H9 (cell line): Measurements from ENCODE around the gene SHC4. TPM values are rescaled to one million over a fixed set of nuclear protein-coding genes. Genes with fewer than 3 reads are reported as not detected.

ENCODE experiments used
- DNase-seq: peaks from one replicate; pipeline ENCODE4 v3.0.0-alpha.2; 2017
- H2AFZ ChIP-seq: one replicate; pipeline ENCODE4 v1.6.1; 2013; ENCODE audit warnings: mild to moderate bottlenecking, low read length, control low read depth, moderate library complexity
- H2AK5ac ChIP-seq: 2 replicates; pipeline ENCODE4 v1.6.1; 2013; ENCODE audit warnings: low read length, control low read depth, mixed read lengths; ENCODE audit not compliant: insufficient read length
- H2BK120ac ChIP-seq: one replicate; pipeline ENCODE4 v1.6.1; 2013; ENCODE audit warnings: low read depth, mild to moderate bottlenecking, low read length, control low read depth, inconsistent platforms; ENCODE audit not compliant: poor library complexity, severe bottlenecking
- H2BK12ac ChIP-seq: 2 replicates; pipeline ENCODE4 v1.6.1; 2013; ENCODE audit warnings: low read length, control low read depth, mixed read lengths, low read depth; ENCODE audit not compliant: insufficient read length
- H2BK15ac ChIP-seq: 2 replicates; pipeline ENCODE4 v1.6.1; 2013; ENCODE audit warnings: low read depth, low read length, control low read depth
- H2BK20ac ChIP-seq: one replicate; pipeline ENCODE4 v1.6.1; 2013; ENCODE audit warnings: low read depth, mild to moderate bottlenecking, low read length, control low read depth, inconsistent platforms; ENCODE audit not compliant: poor library complexity, severe bottlenecking
- H2BK5ac ChIP-seq: 2 replicates; pipeline ENCODE4 v1.6.1; 2013; ENCODE audit warnings: low read length, control low read depth, mixed read lengths; ENCODE audit not compliant: insufficient read length
- H3K14ac ChIP-seq: 2 replicates; pipeline ENCODE4 v1.6.1; 2013; ENCODE audit warnings: low read length, control low read depth; ENCODE audit not compliant: insufficient read depth
- H3K18ac ChIP-seq: 2 replicates; pipeline ENCODE4 v1.6.1; 2013; ENCODE audit warnings: low read depth, mild to moderate bottlenecking, mixed read lengths, low read length, control low read depth; ENCODE audit not compliant: insufficient read length
- H3K23ac ChIP-seq: 2 replicates; pipeline ENCODE4 v1.6.1; 2013; ENCODE audit warnings: low read length, control low read depth, mixed read lengths, low read depth; ENCODE audit not compliant: insufficient read length
- H3K23me2 ChIP-seq: 2 replicates; pipeline ENCODE4 v1.6.1; 2013; ENCODE audit warnings: low read depth, mild to moderate bottlenecking, mixed read lengths, low read length, control low read depth; ENCODE audit not compliant: insufficient read length, poor library complexity, severe bottlenecking
- H3K27ac ChIP-seq: 2 replicates; pipeline ENCODE4 v1.5.1; 2013; ENCODE audit warnings: low read length, control low read depth, mixed read lengths, low read depth; ENCODE audit not compliant: insufficient read length
- H3K27me3 ChIP-seq: 2 replicates; pipeline ENCODE4 v1.6.1; 2013; ENCODE audit warnings: low read length, control low read depth, inconsistent platforms; ENCODE audit not compliant: insufficient read depth
- H3K4ac ChIP-seq: 2 replicates; pipeline ENCODE4 v1.6.1; 2013; ENCODE audit warnings: low read depth, mild to moderate bottlenecking, control low read depth, inconsistent platforms, low read length, moderate library complexity
- H3K4me1 ChIP-seq: 2 replicates; pipeline ENCODE4 v1.6.1; 2013; ENCODE audit warnings: low read length, control low read depth, inconsistent platforms; ENCODE audit not compliant: insufficient read depth
- H3K4me2 ChIP-seq: 2 replicates; pipeline ENCODE4 v1.6.1; 2013; ENCODE audit warnings: low read length, control low read depth, mixed read lengths; ENCODE audit not compliant: insufficient read length, insufficient read depth
- H3K56ac ChIP-seq: 2 replicates; pipeline ENCODE4 v1.6.1; 2013; ENCODE audit warnings: low read depth, mild to moderate bottlenecking, mixed read lengths, low read length, control low read depth; ENCODE audit not compliant: insufficient read length
- H3K79me1 ChIP-seq: 2 replicates; pipeline ENCODE4 v1.6.1; 2013; ENCODE audit warnings: low read depth, mild to moderate bottlenecking, moderate library complexity, low read length, control low read depth, inconsistent platforms; ENCODE audit not compliant: insufficient read depth, poor library complexity, severe bottlenecking
- H3K79me2 ChIP-seq: 2 replicates; pipeline ENCODE4 v1.6.1; 2013; ENCODE audit warnings: low read length, control low read depth, inconsistent platforms; ENCODE audit not compliant: insufficient read depth
- H3K9ac ChIP-seq: 2 replicates; pipeline ENCODE4 v1.6.1; 2013; ENCODE audit warnings: low read length, control low read depth, mixed read lengths; ENCODE audit not compliant: insufficient read length; ENCODE audit errors: extremely low read depth
- H3K9me3 ChIP-seq: one replicate; pipeline ENCODE4 v1.6.1; 2013; ENCODE audit warnings: low read depth, low read length, inconsistent platforms; ENCODE audit not compliant: control insufficient read depth
- H3T11ph ChIP-seq: one replicate; pipeline ENCODE4 v1.6.1; 2013; ENCODE audit warnings: mild to moderate bottlenecking, low read length, control low read depth, inconsistent platforms
- H4K20me1 ChIP-seq: one replicate; pipeline ENCODE4 v1.6.1; 2013; ENCODE audit not compliant: control insufficient read depth, insufficient read length, insufficient read depth
- H4K5ac ChIP-seq: 2 replicates; pipeline ENCODE4 v1.6.1; 2013; ENCODE audit warnings: low read depth, mild to moderate bottlenecking, mixed read lengths, low read length, control low read depth; ENCODE audit not compliant: insufficient read length
- H4K8ac ChIP-seq: replicated peaks from 2 replicates; pipeline ENCODE4 v1.6.1; 2013; ENCODE audit warnings: low read length, control low read depth, mixed read lengths, low read depth; ENCODE audit not compliant: insufficient read length
- H4K91ac ChIP-seq: 2 replicates; pipeline ENCODE4 v1.6.1; 2013; ENCODE audit warnings: low read depth, mild to moderate bottlenecking, moderate library complexity, mixed read lengths, low read length, control low read depth; ENCODE audit not compliant: insufficient read length
- H3K27ac Mint-ChIP-seq, 3 experiments: 2 replicates in 2 of 3; 3 replicates in 1 of 3; pipeline ENCODE4 v1.8.0; 2020 to 2021; ENCODE audit warnings: mixed read lengths in 3 of 3, mild to moderate bottlenecking in 1 of 3, moderate library complexity in 1 of 3
- H3K27me3 Mint-ChIP-seq: 2 replicates; pipeline ENCODE4 v1.8.0; 2021; ENCODE audit warnings: low read depth, mild to moderate bottlenecking, moderate library complexity, mixed read lengths
- H3K36me3 Mint-ChIP-seq, 3 experiments: 2 replicates in 2 of 3; 3 replicates in 1 of 3; pipeline ENCODE4 v1.8.0; 2020 to 2021; ENCODE audit warnings: low read depth in 3 of 3, mixed read lengths in 3 of 3; ENCODE audit not compliant: insufficient read depth in 1 of 3
- H3K4me1 Mint-ChIP-seq, 2 experiments: 2 replicates each; pipeline ENCODE4 v1.8.0; 2020; ENCODE audit warnings: mixed read lengths in 2 of 2
- H3K4me3 Mint-ChIP-seq, 2 experiments: 2 replicates in 1 of 2; 3 replicates in 1 of 2; pipeline ENCODE4 v1.8.0; 2020 to 2021; ENCODE audit warnings: mild to moderate bottlenecking in 2 of 2, mixed read lengths in 2 of 2, moderate library complexity in 1 of 2
- H3K9me3 Mint-ChIP-seq, 2 experiments: 2 replicates in 1 of 2; 3 replicates in 1 of 2; pipeline ENCODE4 v1.8.0; 2020; ENCODE audit warnings: mild to moderate bottlenecking in 2 of 2, mixed read lengths in 2 of 2, moderate library complexity in 1 of 2
- total RNA-seq: library from RNA; stranded (reverse); gene quantifications from 2 replicates; pipeline ENCODE4 v1.2.1, GENCODE V29; 2021
- TF ChIP-seq, protein P1 (sequence below): fragments of 200-600 bp; sonication (generic); conservative IDR thresholded peaks from 3 replicates; pipeline ENCODE4 v1.8.0; 2021; ENCODE audit warnings: antibody characterized with exemption, mild to moderate bottlenecking

Gene SHC4
- total RNA-seq, 1 experiment from 2014 or later = 0.26 TPM

DNA sequence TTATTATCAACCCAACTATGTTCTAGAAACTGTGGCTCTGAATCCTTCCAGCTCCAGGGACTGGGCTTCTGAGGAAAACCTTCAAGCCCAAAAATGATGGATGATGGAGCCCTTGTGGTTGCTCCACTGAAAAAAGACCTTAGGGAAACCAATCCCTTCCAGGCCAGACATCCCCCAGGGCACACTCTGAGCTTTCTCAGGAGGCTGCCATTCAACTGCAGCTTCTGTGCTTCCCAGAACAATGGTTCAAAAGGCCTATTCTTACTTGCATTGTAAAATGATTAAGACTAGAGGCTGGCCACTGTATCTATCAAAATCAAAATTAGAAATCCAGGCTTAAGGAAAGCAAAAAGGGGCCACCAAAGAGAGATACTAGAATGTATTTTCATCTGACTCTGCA lies 58.5 kb downstream of the SHC4 start:
- Histone ChIP-seq H3K23me2 (no peaks in the 10 kb centered on the region), H2AK5ac (no peak overlapping the region), H3K4me2 (no peak overlapping the region), H2BK120ac (no peak overlapping the region), H4K20me1 (no peaks in the 10 kb centered on the region), H3K9me3 (no peaks in the 10 kb centered on the region), H3K14ac (no peak overlapping the region), H2BK12ac (no peak overlapping the region), H2BK20ac (no peak overlapping the region), H4K5ac (no peak overlapping the region), H2BK15ac (no peak overlapping the region), H2AFZ (no peak overlapping the region), H3K27me3 (no peaks in the 10 kb centered on the region), H2BK5ac (no peak overlapping the region), H3K79me2 (no peaks in the 10 kb centered on the region), H3T11ph (no peak overlapping the region), H3K23ac (no peak overlapping the region), H3K27ac (no peak overlapping the region), H3K56ac (no peak overlapping the region), H3K4me1 (no peaks in the 10 kb centered on the region), H3K4ac (no peak overlapping the region), H4K8ac (no peak overlapping the region), H4K91ac (no peak overlapping the region), H3K18ac (no peak overlapping the region), H3K79me1 (no peaks in the 10 kb centered on the region), H3K9ac (no peak overlapping the region)
- Mint-ChIP-seq H3K27me3 (no peaks in the 10 kb centered on the region), H3K4me3 (no peak overlapping the region), H3K27ac (no peak overlapping the region), H3K36me3 (no peaks in the 10 kb centered on the region), H3K9me3 (no peaks in the 10 kb centered on the region), H3K4me1 (peaks cover 0 to 9% of the 10 kb centered on the region in 2 experiments; a peak in 3 of 4 replicates)
- TF ChIP-seq, protein P1, sequence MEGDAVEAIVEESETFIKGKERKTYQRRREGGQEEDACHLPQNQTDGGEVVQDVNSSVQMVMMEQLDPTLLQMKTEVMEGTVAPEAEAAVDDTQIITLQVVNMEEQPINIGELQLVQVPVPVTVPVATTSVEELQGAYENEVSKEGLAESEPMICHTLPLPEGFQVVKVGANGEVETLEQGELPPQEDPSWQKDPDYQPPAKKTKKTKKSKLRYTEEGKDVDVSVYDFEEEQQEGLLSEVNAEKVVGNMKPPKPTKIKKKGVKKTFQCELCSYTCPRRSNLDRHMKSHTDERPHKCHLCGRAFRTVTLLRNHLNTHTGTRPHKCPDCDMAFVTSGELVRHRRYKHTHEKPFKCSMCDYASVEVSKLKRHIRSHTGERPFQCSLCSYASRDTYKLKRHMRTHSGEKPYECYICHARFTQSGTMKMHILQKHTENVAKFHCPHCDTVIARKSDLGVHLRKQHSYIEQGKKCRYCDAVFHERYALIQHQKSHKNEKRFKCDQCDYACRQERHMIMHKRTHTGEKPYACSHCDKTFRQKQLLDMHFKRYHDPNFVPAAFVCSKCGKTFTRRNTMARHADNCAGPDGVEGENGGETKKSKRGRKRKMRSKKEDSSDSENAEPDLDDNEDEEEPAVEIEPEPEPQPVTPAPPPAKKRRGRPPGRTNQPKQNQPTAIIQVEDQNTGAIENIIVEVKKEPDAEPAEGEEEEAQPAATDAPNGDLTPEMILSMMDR = no peak
- DNase-seq = no peak
